HFFc6 (cell line): ENCODE data around the gene EFCC1. TPM values are rescaled to one million over a fixed set of nuclear protein-coding genes. Genes with fewer than 3 reads are reported as not detected.

Experiments
- DNase-seq: peaks from one replicate; pipeline ENCODE4 v3.0.0-alpha.2; 2018
- H3K27ac Mint-ChIP-seq: 2 replicates; pipeline ENCODE4 v1.8.0; 2020; ENCODE audit warnings: mild to moderate bottlenecking, mixed read lengths
- H3K27me3 Mint-ChIP-seq: 2 replicates; pipeline ENCODE4 v1.8.0; 2021; ENCODE audit warnings: mild to moderate bottlenecking, moderate library complexity, mixed read lengths; ENCODE audit not compliant: insufficient read depth
- H3K36me3 Mint-ChIP-seq: 2 replicates; pipeline ENCODE4 v1.8.0; 2021; ENCODE audit warnings: low read depth, mixed read lengths
- H3K4me1 Mint-ChIP-seq: 2 replicates; pipeline ENCODE4 v1.8.0; 2020; ENCODE audit warnings: low read depth, mixed read lengths
- H3K4me3 Mint-ChIP-seq: 2 replicates; pipeline ENCODE4 v1.8.0; 2020; ENCODE audit warnings: mild to moderate bottlenecking, moderate library complexity, mixed read lengths
- H3K9me3 Mint-ChIP-seq: 2 replicates; pipeline ENCODE4 v1.8.0; 2020; ENCODE audit warnings: mild to moderate bottlenecking, mixed read lengths
- total RNA-seq, 6 experiments: library from RNA; stranded (reverse); fragmentation: NEBNext Ultra II Directional; extraction: Animal tissue kit (Norgen Biotek cat#: 25700); gene quantifications; 2 replicates in 1 of 6; 3 replicates in 5 of 6; pipeline ENCODE4 v1.2.3, GENCODE V29; 2021
- TF ChIP-seq, protein P1 (sequence below): fragments of 200-600 bp; sonication (generic); IDR thresholded peaks from 2 replicates; pipeline ENCODE4 v1.5.0; 2021; ENCODE audit warnings: antibody characterized with exemption, mild to moderate bottlenecking

The EFCC1 gene
- total RNA-seq, 6 experiments from 2014 or later, result not detected

DNA sequence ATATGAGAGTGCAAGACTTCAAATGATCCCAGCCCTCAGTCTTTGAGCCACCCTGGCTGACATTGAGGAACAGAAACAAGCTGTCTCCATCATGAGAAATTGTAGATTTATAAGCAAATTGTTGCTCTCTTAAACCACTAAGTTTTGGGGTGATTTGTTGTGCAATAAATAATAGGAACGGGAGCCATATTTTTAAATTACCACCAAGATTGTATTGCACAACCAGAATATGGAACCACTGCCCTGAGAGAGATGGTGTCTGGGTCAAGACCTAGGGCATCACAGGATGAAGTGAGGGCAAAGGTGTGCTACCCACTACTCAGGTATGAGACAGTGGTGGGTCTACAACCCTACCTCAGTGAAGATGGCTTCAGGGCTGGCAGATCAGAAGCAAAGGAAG, 4.9 kb upstream of the EFCC1 start:
- no peak for DNase-seq
- Mint-ChIP-seq H3K27ac (no peak overlapping the region), H3K36me3 (no peaks in the 10 kb centered on the region), H3K27me3 (peaks cover 52% of the 10 kb centered on the region), H3K9me3 (no peaks in the 10 kb centered on the region), H3K4me1 (peaks cover 12% of the 10 kb centered on the region), H3K4me3 (no peak overlapping the region)
- TF ChIP-seq, protein P1, sequence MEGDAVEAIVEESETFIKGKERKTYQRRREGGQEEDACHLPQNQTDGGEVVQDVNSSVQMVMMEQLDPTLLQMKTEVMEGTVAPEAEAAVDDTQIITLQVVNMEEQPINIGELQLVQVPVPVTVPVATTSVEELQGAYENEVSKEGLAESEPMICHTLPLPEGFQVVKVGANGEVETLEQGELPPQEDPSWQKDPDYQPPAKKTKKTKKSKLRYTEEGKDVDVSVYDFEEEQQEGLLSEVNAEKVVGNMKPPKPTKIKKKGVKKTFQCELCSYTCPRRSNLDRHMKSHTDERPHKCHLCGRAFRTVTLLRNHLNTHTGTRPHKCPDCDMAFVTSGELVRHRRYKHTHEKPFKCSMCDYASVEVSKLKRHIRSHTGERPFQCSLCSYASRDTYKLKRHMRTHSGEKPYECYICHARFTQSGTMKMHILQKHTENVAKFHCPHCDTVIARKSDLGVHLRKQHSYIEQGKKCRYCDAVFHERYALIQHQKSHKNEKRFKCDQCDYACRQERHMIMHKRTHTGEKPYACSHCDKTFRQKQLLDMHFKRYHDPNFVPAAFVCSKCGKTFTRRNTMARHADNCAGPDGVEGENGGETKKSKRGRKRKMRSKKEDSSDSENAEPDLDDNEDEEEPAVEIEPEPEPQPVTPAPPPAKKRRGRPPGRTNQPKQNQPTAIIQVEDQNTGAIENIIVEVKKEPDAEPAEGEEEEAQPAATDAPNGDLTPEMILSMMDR, result no peak

DNA sequence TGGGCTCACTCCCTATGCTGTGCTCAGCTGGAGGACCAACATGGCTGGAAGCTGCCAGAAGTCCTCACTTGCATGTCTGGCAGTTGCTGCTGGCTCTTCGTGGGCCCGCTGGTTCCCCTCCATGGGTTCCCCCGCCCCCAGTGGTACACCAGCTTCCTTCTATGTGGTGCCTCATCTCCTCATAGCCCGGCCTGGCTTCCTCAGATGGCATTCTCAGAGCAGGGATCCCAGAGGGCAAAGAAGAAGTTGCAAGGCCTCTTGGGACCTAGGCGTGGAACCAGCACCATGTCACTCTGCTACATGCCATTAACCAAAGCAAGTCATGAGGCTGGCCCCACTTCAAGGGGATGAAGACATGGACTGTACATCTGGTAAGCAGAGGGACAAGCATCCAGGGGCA, 4.4 kb upstream of the EFCC1 start:
- H3K27me3 Mint-ChIP-seq, result peaks cover 52% of the 10 kb centered on the region
- no peak for DNase-seq

DNA sequence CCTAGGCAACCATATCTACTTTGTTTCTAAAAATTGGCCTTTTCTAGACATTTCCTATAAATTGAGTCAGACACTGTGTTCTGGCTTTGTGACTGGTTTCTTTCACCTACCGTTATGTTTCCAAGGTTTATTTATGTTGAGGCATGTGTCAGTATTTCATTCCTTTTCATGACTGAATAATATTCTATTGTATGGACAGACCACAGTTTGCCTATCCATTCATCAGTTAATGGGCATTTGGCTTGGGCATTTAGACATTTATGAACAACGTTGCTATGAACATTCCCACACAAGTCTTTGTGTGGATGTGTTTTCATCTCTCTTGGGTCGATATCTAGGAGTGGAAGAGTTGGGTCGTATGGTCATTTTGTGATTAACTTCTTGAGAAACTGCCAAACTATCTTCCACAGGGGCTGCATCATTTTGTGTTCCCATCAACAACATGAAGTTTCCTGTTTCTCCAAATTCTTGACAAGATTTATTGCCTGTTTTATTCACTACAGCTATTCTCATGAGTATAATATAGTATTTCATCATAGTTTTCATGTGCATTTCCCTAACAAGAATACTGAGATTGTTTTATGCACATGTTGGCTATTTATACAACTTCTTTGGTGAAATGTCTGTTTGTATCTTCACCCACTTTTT, 3.5 kb upstream of the EFCC1 start:
- Mint-ChIP-seq H3K4me1 (peaks cover 12% of the 10 kb centered on the region), H3K27ac (no peak overlapping the region), H3K9me3 (no peaks in the 10 kb centered on the region), H3K36me3 (no peaks in the 10 kb centered on the region), H3K4me3 (no peak overlapping the region), H3K27me3 (peaks cover 58% of the 10 kb centered on the region)
- DNase-seq, result no peak
- TF ChIP-seq, protein P1, result no peak

More for the DNA sequence above, 4.4 kb upstream of the EFCC1 start:
- Mint-ChIP-seq H3K9me3 (no peaks in the 10 kb centered on the region), H3K36me3 (no peaks in the 10 kb centered on the region), H3K27ac (no peak overlapping the region), H3K4me3 (no peak overlapping the region), H3K4me1 (peaks cover 12% of the 10 kb centered on the region)
- TF ChIP-seq, protein P1, result no peak

DNA sequence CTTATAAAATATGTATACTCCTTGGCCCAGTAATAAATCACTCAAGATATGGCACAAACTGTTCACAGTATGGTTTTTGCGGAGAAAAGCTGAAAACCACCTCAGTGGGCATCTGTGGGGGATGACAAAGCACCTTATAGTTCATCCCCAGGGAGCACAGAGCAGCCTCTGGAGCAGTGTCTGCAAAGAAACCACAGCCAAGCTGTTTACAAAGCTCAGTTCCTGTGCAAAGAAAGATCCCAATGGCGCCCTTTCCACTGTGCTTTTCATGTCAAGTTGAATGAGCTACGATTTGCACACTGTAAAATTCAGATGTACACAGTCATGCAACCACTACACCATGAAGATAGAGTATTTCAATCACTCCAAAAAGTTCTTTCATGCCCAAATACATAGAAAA, 2.5 kb upstream of the EFCC1 start:
- Mint-ChIP-seq H3K27ac (no peak overlapping the region), H3K27me3 (peaks cover 53% of the 10 kb centered on the region), H3K36me3 (no peaks in the 10 kb centered on the region), H3K4me1 (peaks cover 12% of the 10 kb centered on the region), H3K4me3 (no peak overlapping the region), H3K9me3 (no peaks in the 10 kb centered on the region)
- TF ChIP-seq, protein P1, result no peak
- no peak for DNase-seq

GRCh38 chr3:128999102-128999501, 2.0 kb upstream of the EFCC1 start:
- peaks cover 11% of the 10 kb centered on the region for H3K4me1 Mint-ChIP-seq

More at GRCh38 chr3:128999102-128999501, 2.0 kb upstream of the EFCC1 start:
- Mint-ChIP-seq H3K4me3 (no peak overlapping the region), H3K27ac (no peak overlapping the region), H3K9me3 (no peaks in the 10 kb centered on the region), H3K27me3 (peaks cover 49% of the 10 kb centered on the region), H3K36me3 (no peaks in the 10 kb centered on the region)
- TF ChIP-seq, protein P1, result no peak
- no peak for DNase-seq
